Measurements from ENCODE around the gene PEX5L. TPM values are rescaled to one million over a fixed set of nuclear protein-coding genes. Genes with fewer than 3 reads are reported as not detected.
"Not testable (repeated sequence)": the region's sequence is repeated elsewhere in the genome, so short reads cannot be mapped to it uniquely, and the experiment has no call there.

PEX5L gene
- total RNA-seq, 1 experiment from 2014 or later, result 0.60 TPM

GRCh38 chr3:179797192-179797591 is 239.5 kb downstream of the PEX5L start:
- H3K36me3 ChIP-seq (ENCODE audit: insufficient read depth, low read length), result no peaks in the 10 kb centered on the region
- H3K4me3 ChIP-seq (ENCODE audit: low read length), result no peak overlapping the region
- no peaks in the 10 kb centered on the region for H3K4me1 ChIP-seq (ENCODE audit: low read length)
- H3K9me2 ChIP-seq (replicated peaks; ENCODE audit: insufficient read depth, low read length), result no peaks in the 10 kb centered on the region
- H4K20me1 ChIP-seq (ENCODE audit: insufficient read depth, low read depth, low read length), result no peaks in the 10 kb centered on the region
- DNase-seq, result no peak
- H3K27ac ChIP-seq (ENCODE audit: low read length), result no peak overlapping the region
- no peak overlapping the region for H2AFZ ChIP-seq (ENCODE audit: low read length)
- no peak overlapping the region for H3K9ac ChIP-seq (ENCODE audit: low read length)
- no peaks in the 10 kb centered on the region for H3K9me3 ChIP-seq (ENCODE audit: low read length)
- no peaks in the 10 kb centered on the region for H3K27me3 ChIP-seq (ENCODE audit: low read length)
- H3K79me2 ChIP-seq (ENCODE audit: low read length), result no peaks in the 10 kb centered on the region
- no peak overlapping the region for H3K4me2 ChIP-seq (ENCODE audit: low read depth, low read length, poor library complexity, severe bottlenecking)

GRCh38 chr3:179796421-179796820 is 240.3 kb downstream of the PEX5L start:
- Histone ChIP-seq H3K9me2 (replicated peaks; ENCODE audit: insufficient read depth, low read length) (no peaks in the 10 kb centered on the region), H3K27me3 (ENCODE audit: low read length) (no peaks in the 10 kb centered on the region), H3K4me3 (ENCODE audit: low read length) (no peak overlapping the region), H3K27ac (ENCODE audit: low read length) (no peak overlapping the region), H3K79me2 (ENCODE audit: low read length) (no peaks in the 10 kb centered on the region), H3K9me3 (ENCODE audit: low read length) (no peaks in the 10 kb centered on the region), H3K36me3 (ENCODE audit: insufficient read depth, low read length) (no peaks in the 10 kb centered on the region), H3K4me1 (ENCODE audit: low read length) (no peaks in the 10 kb centered on the region), H2AFZ (ENCODE audit: low read length) (no peak overlapping the region), H3K4me2 (ENCODE audit: low read depth, low read length, poor library complexity, severe bottlenecking) (no peak overlapping the region), H3K9ac (ENCODE audit: low read length) (no peak overlapping the region), H4K20me1 (ENCODE audit: insufficient read depth, low read depth, low read length) (no peaks in the 10 kb centered on the region)
- no peak for DNase-seq

- Histone ChIP-seq H3K79me2 (ENCODE audit: low read length) (no peaks in the 10 kb centered on the region), H4K20me1 (ENCODE audit: insufficient read depth, low read depth, low read length) (no peaks in the 10 kb centered on the region), H3K4me3 (ENCODE audit: low read length) (no peak overlapping the region), H3K36me3 (ENCODE audit: insufficient read depth, low read length) (no peaks in the 10 kb centered on the region), H3K9me2 (replicated peaks; ENCODE audit: insufficient read depth, low read length) (no peaks in the 10 kb centered on the region), H3K4me2 (ENCODE audit: low read depth, low read length, poor library complexity, severe bottlenecking) (no peak overlapping the region), H3K9ac (ENCODE audit: low read length) (no peak overlapping the region), H3K27ac (ENCODE audit: low read length) (no peak overlapping the region), H3K27me3 (ENCODE audit: low read length) (no peaks in the 10 kb centered on the region), H3K4me1 (ENCODE audit: low read length) (no peaks in the 10 kb centered on the region), H2AFZ (ENCODE audit: low read length) (no peak overlapping the region), H3K9me3 (ENCODE audit: low read length) (no peaks in the 10 kb centered on the region)
- DNase-seq, result no peak
These were observed 242.4 kb downstream of the PEX5L start for GRCh38 chr3:179794355-179794754.

GRCh38 chr3:179791793-179792192 is 244.9 kb downstream of the PEX5L start:
- no peak overlapping the region for H2AFZ ChIP-seq (ENCODE audit: low read length)
- no peaks in the 10 kb centered on the region for H3K36me3 ChIP-seq (ENCODE audit: insufficient read depth, low read length)
- no peaks in the 10 kb centered on the region for H3K79me2 ChIP-seq (ENCODE audit: low read length)
- no peak overlapping the region for H3K4me2 ChIP-seq (ENCODE audit: low read depth, low read length, poor library complexity, severe bottlenecking)
- H3K27ac ChIP-seq (ENCODE audit: low read length), result no peak overlapping the region
- H4K20me1 ChIP-seq (ENCODE audit: insufficient read depth, low read depth, low read length), result no peaks in the 10 kb centered on the region
- no peaks in the 10 kb centered on the region for H3K9me2 ChIP-seq (replicated peaks; ENCODE audit: insufficient read depth, low read length)
- DNase-seq, result no peak
- H3K4me3 ChIP-seq (ENCODE audit: low read length), result no peak overlapping the region
- no peaks in the 10 kb centered on the region for H3K27me3 ChIP-seq (ENCODE audit: low read length)
- H3K4me1 ChIP-seq (ENCODE audit: low read length), result no peaks in the 10 kb centered on the region
- no peak overlapping the region for H3K9ac ChIP-seq (ENCODE audit: low read length)
- H3K9me3 ChIP-seq (ENCODE audit: low read length), result no peaks in the 10 kb centered on the region

GRCh38 chr3:179788996-179789395 is 247.7 kb downstream of the PEX5L start:
- H3K79me2 ChIP-seq (ENCODE audit: low read length), result no peaks in the 10 kb centered on the region
- no peaks in the 10 kb centered on the region for H3K9me2 ChIP-seq (replicated peaks; ENCODE audit: insufficient read depth, low read length)
- no peak overlapping the region for H3K4me3 ChIP-seq (ENCODE audit: low read length)
- H3K36me3 ChIP-seq (ENCODE audit: insufficient read depth, low read length), result peaks cover 13% of the 10 kb centered on the region; the same call in 1 of the 2 replicates
- no peaks in the 10 kb centered on the region for H4K20me1 ChIP-seq (ENCODE audit: insufficient read depth, low read depth, low read length)
- no peaks in the 10 kb centered on the region for H3K4me1 ChIP-seq (ENCODE audit: low read length)
- H3K9ac ChIP-seq (ENCODE audit: low read length), result no peak overlapping the region
- no peak overlapping the region for H3K27ac ChIP-seq (ENCODE audit: low read length)
- H3K9me3 ChIP-seq (ENCODE audit: low read length), result no peaks in the 10 kb centered on the region
- DNase-seq, result no peak
- H3K4me2 ChIP-seq (ENCODE audit: low read depth, low read length, poor library complexity, severe bottlenecking), result no peak overlapping the region
- no peaks in the 10 kb centered on the region for H3K27me3 ChIP-seq (ENCODE audit: low read length)
- no peak overlapping the region for H2AFZ ChIP-seq (ENCODE audit: low read length)

- not testable (repeated sequence) for H3K4me2 ChIP-seq (ENCODE audit: low read depth, low read length, poor library complexity, severe bottlenecking); H4K20me1 ChIP-seq (ENCODE audit: insufficient read depth, low read depth, low read length); H2AFZ ChIP-seq (ENCODE audit: low read length); H3K9me3 ChIP-seq (ENCODE audit: low read length); H3K4me1 ChIP-seq (ENCODE audit: low read length); H3K27ac ChIP-seq (ENCODE audit: low read length); H3K9me2 ChIP-seq (replicated peaks; ENCODE audit: insufficient read depth, low read length); H3K27me3 ChIP-seq (ENCODE audit: low read length); H3K4me3 ChIP-seq (ENCODE audit: low read length); DNase-seq; H3K9ac ChIP-seq (ENCODE audit: low read length); H3K79me2 ChIP-seq (ENCODE audit: low read length)
- peaks cover 49% of the 10 kb centered on the region for H3K36me3 ChIP-seq (ENCODE audit: insufficient read depth, low read length)
These were observed 253.9 kb downstream of the PEX5L start for GRCh38 chr3:179782841-179783240.

- Histone ChIP-seq H3K4me2 (ENCODE audit: low read depth, low read length, poor library complexity, severe bottlenecking) (no peak overlapping the region), H4K20me1 (ENCODE audit: insufficient read depth, low read depth, low read length) (no peaks in the 10 kb centered on the region), H2AFZ (ENCODE audit: low read length) (no peak overlapping the region), H3K27me3 (ENCODE audit: low read length) (no peaks in the 10 kb centered on the region), H3K4me3 (ENCODE audit: low read length) (no peak overlapping the region), H3K4me1 (ENCODE audit: low read length) (no peaks in the 10 kb centered on the region), H3K27ac (ENCODE audit: low read length) (no peak overlapping the region), H3K36me3 (ENCODE audit: insufficient read depth, low read length) (peaks cover 64% of the 10 kb centered on the region), H3K9me2 (replicated peaks; ENCODE audit: insufficient read depth, low read length) (no peaks in the 10 kb centered on the region), H3K9ac (ENCODE audit: low read length) (no peak overlapping the region), H3K9me3 (ENCODE audit: low read length) (no peaks in the 10 kb centered on the region), H3K79me2 (ENCODE audit: low read length) (0 out of 2 replicates have a peak, but pooled peaks cover 3% of the 10 kb centered on the region)
- no peak for DNase-seq
These were observed 261.2 kb downstream of the PEX5L start for GRCh38 chr3:179775416-179776122.

- no peaks in the 10 kb centered on the region for H4K20me1 ChIP-seq (ENCODE audit: insufficient read depth, low read depth, low read length)
- no peak overlapping the region for H3K27ac ChIP-seq (ENCODE audit: low read length)
- no peak overlapping the region for H3K4me2 ChIP-seq (ENCODE audit: low read depth, low read length, poor library complexity, severe bottlenecking)
These were observed 264.4 kb downstream of the PEX5L start for GRCh38 chr3:179772297-179772696.

More at GRCh38 chr3:179772297-179772696, 264.4 kb downstream of the PEX5L start:
- Histone ChIP-seq H3K27me3 (ENCODE audit: low read length) (no peaks in the 10 kb centered on the region), H3K9me3 (ENCODE audit: low read length) (no peaks in the 10 kb centered on the region), H3K79me2 (ENCODE audit: low read length) (peaks cover 3% of the 10 kb centered on the region; the same call in 1 of the 2 replicates), H2AFZ (ENCODE audit: low read length) (no peak overlapping the region), H3K4me1 (ENCODE audit: low read length) (no peaks in the 10 kb centered on the region), H3K9me2 (replicated peaks; ENCODE audit: insufficient read depth, low read length) (no peaks in the 10 kb centered on the region), H3K9ac (ENCODE audit: low read length) (no peak overlapping the region), H3K4me3 (ENCODE audit: low read length) (no peak overlapping the region), H3K36me3 (ENCODE audit: insufficient read depth, low read length) (peaks cover 63% of the 10 kb centered on the region)
- no peak for DNase-seq
